Right cardiac atrium (tissue), 5 donors: ENCODE measurements around the gene DDOST. TPM values are rescaled to one million over a fixed set of nuclear protein-coding genes. Genes with fewer than 3 reads are reported as not detected.

Experiments
- ATAC-seq, 2 donors: fragments of 200-7000 bp; cut with Tn5 transposase; one replicate each; pipeline versions ENCODE4 v1.8.0 to v1.9.1; 2020; ENCODE audit warnings: moderate library complexity in 2 of 2, mild to moderate bottlenecking in 1 of 2
- DNase-seq, 3 donors: peaks; one replicate each; pipeline ENCODE4 v3.0.0-alpha.2; 2020
- H3K27ac ChIP-seq: one replicate; pipeline ENCODE4 v1.5.1; 2013; ENCODE audit warnings: mild to moderate bottlenecking, low read length, control low read depth, moderate library complexity
- H3K27me3 ChIP-seq: one replicate; pipeline ENCODE4 v1.6.1; 2013; ENCODE audit not compliant: control insufficient read depth, insufficient read depth
- H3K4me1 ChIP-seq: one replicate; pipeline ENCODE4 v1.6.1; 2013; ENCODE audit warnings: low read length; ENCODE audit not compliant: control insufficient read depth, insufficient read depth
- H3K4me3 ChIP-seq: one replicate; pipeline ENCODE4 v1.5.1; 2013; ENCODE audit warnings: low read length, control low read depth
- H3K9me3 ChIP-seq: one replicate; pipeline ENCODE4 v1.6.1; 2013; ENCODE audit warnings: low read length; ENCODE audit not compliant: control insufficient read depth
- WGBS: extraction: QIAGEN DNeasy Blood & Tissue Kit; methylation state at CpG from one replicate; pipeline ENCODE4 v1.1.7; 2013; 5-methylcytosine and 5-hydroxymethylcytosine counted together
- intact Hi-C, 4 donors: fragments of 100-400 bp; cut with DNase I; formaldehyde crosslinking; loops; one replicate each; pipeline versions ENCODE4 v1.11.0 to v1.14.0; 2022 to 2023
- polyA plus RNA-seq: library from polyadenylated mRNA; stranded (reverse); fragments of 200-250 nt; gene quantifications from one replicate; pipeline ENCODE4 v1.2.3, GENCODE V29; 2013
- total RNA-seq, 4 donors: library from RNA; stranded (reverse); fragmentation: NEBNext Ultra II Directional; extraction: Animal tissue kit (Norgen Biotek cat#: 25700); gene quantifications; one replicate each; pipeline ENCODE4 v1.2.1, GENCODE V29; 2021
- donor health status: healthy with polysubstance abuse.
- donor health status: DM: no; HTN: yes; CAD: no.
- donor health status: DM: no; HTN: no; CAD: no.
- donor health status: DM: no; HTN: yes; CAD: no; lungs with severe emphysema.
- donor health status: DM: yes; HTN: yes; CAD: no.

Gene DDOST
- total and polyA plus RNA-seq, 5 donors, result 107 to 143 (median 123) TPM

GRCh38 chr1:20625176-20626097 lies 35.7 kb downstream of the DDOST start:
- no peak overlapping the region for H3K27ac ChIP-seq
- ATAC-seq (no peak), DNase-seq (no peak)
- 68% methylated on average over 3 of the region's 3 CpGs for WGBS
- no peaks in the 10 kb centered on the region for H3K4me1 ChIP-seq
- H3K9me3 ChIP-seq, result no peaks in the 10 kb centered on the region
- H3K4me3 ChIP-seq, result no peak overlapping the region
- intact Hi-C loops, result loop anchor here in 1 of 4 donors (5.0 kb wide), 1 partner anchor 98 kb away; no protein-coding TSS in a partner anchor
- no peaks in the 10 kb centered on the region for H3K27me3 ChIP-seq

GRCh38 chr1:20624709-20625108 lies 36.5 kb downstream of the DDOST start:
- intact Hi-C loops, result loop anchor here in 1 of 4 donors (5.0 kb wide), 1 partner anchor 97 kb away; no protein-coding TSS in a partner anchor
- DNase-seq (no peak), ATAC-seq (no peak)
- Histone ChIP-seq H3K4me3 (no peak overlapping the region), H3K27me3 (no peaks in the 10 kb centered on the region), H3K4me1 (no peaks in the 10 kb centered on the region), H3K9me3 (no peaks in the 10 kb centered on the region), H3K27ac (no peak overlapping the region)
- WGBS, result 89% methylated on average over 1 of the region's 1 CpG

- no peak overlapping the region for H3K27ac ChIP-seq
- WGBS, result 78% methylated on average over 6 of the region's 6 CpGs
- intact Hi-C loops, result no loop called here
Observed at GRCh38 chr1:20621012-20621411, 40.2 kb downstream of the DDOST start.

GRCh38 chr1:20619999-20620398 lies 41.2 kb downstream of the DDOST start:
- no peak overlapping the region for H3K4me3 ChIP-seq
- no peaks in the 10 kb centered on the region for H3K9me3 ChIP-seq
- H3K27me3 ChIP-seq, result no peaks in the 10 kb centered on the region
- 92% methylated on average over 1 of the region's 1 CpG for WGBS
- DNase-seq, result no peak
- no peak for ATAC-seq
- intact Hi-C loops, result no loop called here
- no peaks in the 10 kb centered on the region for H3K4me1 ChIP-seq
- no peak overlapping the region for H3K27ac ChIP-seq

More at GRCh38 chr1:20621012-20621411, 40.2 kb downstream of the DDOST start:
- H3K27me3 ChIP-seq, result no peaks in the 10 kb centered on the region
- no peak for ATAC-seq
- no peaks in the 10 kb centered on the region for H3K9me3 ChIP-seq
- H3K4me3 ChIP-seq, result no peak overlapping the region
- no peak for DNase-seq
- no peaks in the 10 kb centered on the region for H3K4me1 ChIP-seq

- Histone ChIP-seq H3K27ac (no peak overlapping the region), H3K4me3 (no peak overlapping the region), H3K9me3 (no peaks in the 10 kb centered on the region), H3K27me3 (no peaks in the 10 kb centered on the region), H3K4me1 (no peaks in the 10 kb centered on the region)
- intact Hi-C loops, result no loop called here
- no peak for DNase-seq
- 59% methylated on average over 4 of the region's 4 CpGs for WGBS
- peak in 1 of 2 donors; percentile 53 for ATAC-seq
Observed at GRCh38 chr1:20618550-20618949, 42.6 kb downstream of the DDOST start.

- Histone ChIP-seq H3K27me3 (no peaks in the 10 kb centered on the region), H3K27ac (no peak overlapping the region), H3K4me1 (no peaks in the 10 kb centered on the region), H3K9me3 (no peaks in the 10 kb centered on the region), H3K4me3 (no peak overlapping the region)
- no peak for DNase-seq
- ATAC-seq, result no peak
- intact Hi-C loops, result no loop called here
- WGBS, result 69% methylated on average over 3 of the region's 3 CpGs
Observed at GRCh38 chr1:20616847-20617487, 44.2 kb downstream of the DDOST start.

GRCh38 chr1:20615946-20616846 lies 45.0 kb downstream of the DDOST start:
- DNase-seq, result peak; percentile 50 to 79 (median 76)
- H3K4me3 ChIP-seq, result no peak overlapping the region
- H3K27me3 ChIP-seq, result no peaks in the 10 kb centered on the region
- H3K27ac ChIP-seq, result peak overlapping the region; percentile 1
- intact Hi-C loops, result no loop called here
- H3K4me1 ChIP-seq, result no peaks in the 10 kb centered on the region
- ATAC-seq, result peak; percentile 67 to 77
- 33% methylated on average over 20 of the region's 20 CpGs for WGBS
- no peaks in the 10 kb centered on the region for H3K9me3 ChIP-seq

GRCh38 chr1:20614131-20614579 lies 47.0 kb downstream of the DDOST start:
- Histone ChIP-seq H3K27me3 (no peaks in the 10 kb centered on the region), H3K9me3 (no peaks in the 10 kb centered on the region), H3K4me3 (no peak overlapping the region), H3K4me1 (no peaks in the 10 kb centered on the region), H3K27ac (peak overlapping the region; percentile 26)
- DNase-seq (no peak), ATAC-seq (no peak)
- WGBS, result 72% methylated on average over 3 of the region's 3 CpGs
- intact Hi-C loops, result no loop called here

GRCh38 chr1:20612221-20612746 lies 48.9 kb downstream of the DDOST start:
- no peaks in the 10 kb centered on the region for H3K4me1 ChIP-seq
- ATAC-seq (no peak), DNase-seq (no peak)
- intact Hi-C loops, result no loop called here
- no peak overlapping the region for H3K4me3 ChIP-seq
- H3K27ac ChIP-seq, result no peak overlapping the region
- no peaks in the 10 kb centered on the region for H3K9me3 ChIP-seq
- H3K27me3 ChIP-seq, result no peaks in the 10 kb centered on the region
- WGBS, result 86% methylated on average over 11 of the region's 11 CpGs

- no peak overlapping the region for H3K4me3 ChIP-seq
- WGBS, result 96% methylated on average over 5 of the region's 5 CpGs
- intact Hi-C loops, result no loop called here
Observed at GRCh38 chr1:20611652-20612051, 49.5 kb downstream of the DDOST start.

More at GRCh38 chr1:20611652-20612051, 49.5 kb downstream of the DDOST start:
- Histone ChIP-seq H3K27ac (no peak overlapping the region), H3K4me1 (no peaks in the 10 kb centered on the region), H3K27me3 (no peaks in the 10 kb centered on the region), H3K9me3 (no peaks in the 10 kb centered on the region)
- ATAC-seq (no peak), DNase-seq (no peak)
